K562 (cell line): ENCODE measurements around the gene CRYBG1. TPM values are rescaled to one million over a fixed set of nuclear protein-coding genes. Genes with fewer than 3 reads are reported as not detected.

Experiments used
- ATAC-seq: fragments of 200-7000 bp; cut with Tn5 transposase; 3 replicates; pipeline ENCODE4 v1.9.1; 2020; ENCODE audit warnings: moderate library complexity
- BruUV-seq: library from RNA; stranded (reverse); fragments of 400-500 nt; replicated peaks from 2 replicates; lab custom pipeline; 2021; lab: Mats Ljungman, UMichigan
- CTCF ChIA-PET: fragments of 300-600 bp; formaldehyde crosslinking; extraction: SDS; loops from one replicate; lab custom pipeline; 2021; ENCODE audit warnings: low intra/inter-chr PET ratio; lab: Yijun Ruan, JAX
- POLR2A ChIA-PET: fragments of 300-600, 350-650 bp; sonication (Branson Sonifier 250); formaldehyde crosslinking; extraction: SDS; loops from one replicate; lab custom pipeline; 2021; ENCODE audit warnings: antibody characterized with exemption, inconsistent platforms; lab: Yijun Ruan, JAX
- DNase-seq, 4 experiments: peaks; one replicate each; pipeline versions ENCODE4 v3.0.0 to v3.0.0-alpha.2; 2011 to 2018; ENCODE audit warnings: low spot score in 3 of 4, mixed read lengths in 3 of 4; ENCODE audit errors: extremely low read depth in 1 of 4
- FAIRE-seq: peaks from 2 replicates; lab custom pipeline; 2011; peaks lifted over from hg19 to GRCh38; lab: Jason Lieb, UNC
- H2AFZ ChIP-seq: 2 replicates; pipeline ENCODE4 v1.6.0; 2011; ENCODE audit warnings: low read depth, low read length, control low read depth, inconsistent platforms
- H3K27ac ChIP-seq: fragments of 200-600 bp; 3 replicates; pipeline ENCODE4 v1.8.0; 2011; ENCODE audit warnings: low read depth, mild to moderate bottlenecking, control low read depth, inconsistent platforms, low read length, moderate library complexity, mixed read lengths; ENCODE audit errors: extremely low read depth
- H3K27me3 ChIP-seq, 2 experiments: fragments of 300-600 bp in 1 of 2; 2 replicates in 1 of 2; 3 replicates in 1 of 2; pipeline versions ENCODE4 v1.6.0 to v1.8.0; 2011; ENCODE audit warnings: inconsistent platforms in 2 of 2, low read length in 2 of 2, mild to moderate bottlenecking in 1 of 2, mixed read lengths in 1 of 2, moderate library complexity in 1 of 2; ENCODE audit not compliant: control insufficient read depth in 2 of 2, insufficient read depth in 2 of 2
- H3K36me3 ChIP-seq: fragments of 300-600 bp; 3 replicates; pipeline ENCODE4 v1.8.0; 2011; ENCODE audit warnings: mild to moderate bottlenecking, low read length, inconsistent platforms; ENCODE audit not compliant: control insufficient read depth, insufficient read depth
- H3K4me1 ChIP-seq, 2 experiments: fragments of 200-600 bp in 1 of 2; replicated peaks in 1 of 2; 2 replicates in 1 of 2; 3 replicates in 1 of 2; pipeline versions ENCODE4 v1.5.1 to v1.8.0; 2011; ENCODE audit warnings: inconsistent platforms in 2 of 2, low read length in 2 of 2, mild to moderate bottlenecking in 1 of 2, mixed read lengths in 1 of 2, moderate library complexity in 1 of 2; ENCODE audit not compliant: control insufficient read depth in 2 of 2, insufficient read depth in 2 of 2
- H3K4me2 ChIP-seq: 2 replicates; pipeline ENCODE4 v1.6.1; 2011; ENCODE audit warnings: low read length, control low read depth, inconsistent platforms, mixed read lengths; ENCODE audit not compliant: insufficient read depth
- H3K4me3 ChIP-seq: fragments of 200-600 bp; sonication (generic), shearing (Covaris generic); 2 replicates; pipeline ENCODE4 v1.5.1; 2016; ENCODE audit warnings: control low read depth, inconsistent platforms
- H3K79me2 ChIP-seq: fragments of 200-600 bp; 3 replicates; pipeline ENCODE4 v1.8.0; 2011; ENCODE audit warnings: low read length, inconsistent platforms; ENCODE audit not compliant: control insufficient read depth, insufficient read depth
- H3K9ac ChIP-seq, 2 experiments: 2 replicates each; pipeline versions ENCODE4 v1.6.0 to v1.6.1; 2011; ENCODE audit warnings: low read depth in 2 of 2, low read length in 2 of 2, control low read depth in 1 of 2, inconsistent platforms in 1 of 2, mild to moderate bottlenecking in 1 of 2, mixed read lengths in 1 of 2; ENCODE audit not compliant: insufficient read depth in 1 of 2
- H3K9me1 ChIP-seq: one replicate; pipeline ENCODE4 v1.6.0; 2011; ENCODE audit warnings: inconsistent platforms, mild to moderate bottlenecking, low read length, moderate library complexity; ENCODE audit not compliant: control insufficient read depth, insufficient read depth
- H3K9me3 ChIP-seq: replicated peaks from 2 replicates; pipeline ENCODE4 v1.5.1; 2011; ENCODE audit warnings: low read depth, low read length, inconsistent platforms; ENCODE audit not compliant: control insufficient read depth, insufficient read depth
- H4K20me1 ChIP-seq: replicated peaks from 2 replicates; pipeline ENCODE4 v1.6.1; 2011; ENCODE audit warnings: low read length, inconsistent platforms, mixed read lengths; ENCODE audit not compliant: control insufficient read depth, insufficient read depth
- EGR1 ChIP-seq: fragments of 450-650 bp; conservative IDR thresholded peaks from 2 replicates; pipeline ENCODE4 v1.6.1; 2017; ENCODE audit warnings: mild to moderate bottlenecking
- ETV1 ChIP-seq: fragments of 450-650 bp; conservative IDR thresholded peaks from 2 replicates; pipeline ENCODE4 v1.6.1; 2016; ENCODE audit warnings: missing genetic modification characterization, control low read depth, low read depth, missing compliant biosample characterization
- NFXL1 ChIP-seq: fragments of 450-650 bp; formaldehyde crosslinking; IDR thresholded peaks from 2 replicates; pipeline ENCODE4 v1.4.0; 2021; ENCODE audit warnings: mild to moderate bottlenecking
- NR2C2 ChIP-seq, 2 experiments: fragments of 200-800 bp in 1 of 2; sonication (Bioruptor generic) in 1 of 2; sonication (generic) in 1 of 2; formaldehyde crosslinking in 1 of 2; IDR thresholded peaks; 2 replicates each; pipeline versions ENCODE4 v1.6.1 to v1.8.0; 2016 to 2022; ENCODE audit warnings: mild to moderate bottlenecking in 1 of 2, missing compliant biosample characterization in 1 of 2, missing genetic modification characterization in 1 of 2, missing genetic modification reagents in 1 of 2
- POLR3A ChIP-seq: IDR thresholded peaks from 2 replicates; pipeline ENCODE4 v1.6.1; 2011; ENCODE audit warnings: borderline replicate concordance, mild to moderate bottlenecking, moderate library complexity; ENCODE audit not compliant: insufficient read length, insufficient read depth; ENCODE audit errors: extremely low read depth
- SP1 ChIP-seq: sonication (generic); formaldehyde crosslinking; IDR thresholded peaks from 2 replicates; pipeline ENCODE4 v1.8.1; 2022; ENCODE audit warnings: mild to moderate bottlenecking, missing genetic modification reagents
- STAT5A ChIP-seq: IDR thresholded peaks from 2 replicates; pipeline ENCODE4 v1.6.1; 2012; ENCODE audit warnings: low read length, inconsistent platforms, borderline replicate concordance
- TCF7L2 ChIP-seq: fragments of 150-350 bp; IDR thresholded peaks from 2 replicates; pipeline ENCODE4 v1.6.1; 2016; ENCODE audit warnings: low read depth, mild to moderate bottlenecking, low read length, moderate library complexity
- TEAD1 ChIP-seq, 2 experiments: fragments of 450-650 bp in 1 of 2; sonication (generic) in 1 of 2; formaldehyde crosslinking; IDR thresholded peaks; 2 replicates each; pipeline versions ENCODE4 v1.4.0 to v1.8.0; 2020 to 2022; ENCODE audit warnings: mild to moderate bottlenecking in 2 of 2, missing genetic modification reagents in 1 of 2
- XRCC5 ChIP-seq: fragments of 200-400 bp; formaldehyde crosslinking; IDR thresholded peaks from 2 replicates; pipeline ENCODE4 v1.6.1; 2017; ENCODE audit warnings: low read depth, mild to moderate bottlenecking, low read length
- ZFP1 ChIP-seq: fragments of 450-650 bp; formaldehyde crosslinking; IDR thresholded peaks from 2 replicates; pipeline ENCODE4 v1.4.0; 2020; ENCODE audit warnings: mild to moderate bottlenecking, mixed read lengths
- ZNF146 ChIP-seq: IDR thresholded peaks from one replicate; pipeline ENCODE4 v1.6.1; 2018; ENCODE audit warnings: missing compliant biosample characterization; ENCODE audit not compliant: unreplicated experiment
- ZNF197 ChIP-seq: fragments of 200-800 bp; sonication (Bioruptor generic); IDR thresholded peaks from 2 replicates; pipeline ENCODE4 v1.6.1; 2016; ENCODE audit warnings: low read depth, missing genetic modification characterization, missing compliant biosample characterization
- ZNF253 ChIP-seq: fragments of 250-450 bp; sonication (Bioruptor Pico); conservative IDR thresholded peaks from 2 replicates; pipeline ENCODE4 v1.6.1; 2021; ENCODE audit warnings: mild to moderate bottlenecking
- ZNF282 ChIP-seq: sonication (generic); formaldehyde crosslinking; IDR thresholded peaks from 2 replicates; pipeline ENCODE4 v1.8.1; 2023; ENCODE audit warnings: missing genetic modification reagents
- ZNF384 ChIP-seq: IDR thresholded peaks from 2 replicates; pipeline ENCODE4 v1.6.1; 2012; ENCODE audit warnings: low read depth, low read length, improper control_type of control experiment
- ZNF717 ChIP-seq: fragments of 250-450 bp; sonication (Bioruptor Pico); IDR thresholded peaks from 2 replicates; pipeline ENCODE4 v1.5.0; 2021
- ZSCAN32 ChIP-seq: fragments of 450-650 bp; formaldehyde crosslinking; IDR thresholded peaks from 2 replicates; pipeline ENCODE4 v1.4.0; 2020; ENCODE audit warnings: mild to moderate bottlenecking, moderate library complexity
- whole genome bisulfite sequencing: fragments of 100-300 bp; shearing (Covaris generic); methylation state at CpG from one replicate; pipeline ENCODE4 v1.1.6; 2016; ENCODE audit warnings: low coverage, mixed read lengths; ENCODE audit not compliant: insufficient coverage; ENCODE audit errors: missing lambda C conversion rate; 5-methylcytosine and 5-hydroxymethylcytosine counted together
- in situ Hi-C: fragments of 300-500 bp; cut with MboI; formaldehyde crosslinking; loops from 4 replicates; pipeline ENCODE4 v1.15.0; 2018; ENCODE audit warnings: inconsistent platforms, mixed read lengths
- intact Hi-C: fragments of 100-400 bp; cut with micrococcal nuclease; formaldehyde crosslinking; loops from 2 replicates; pipeline ENCODE4 v1.14.2; 2022
- polyA plus RNA-seq, 8 experiments: library from polyadenylated mRNA; depleted of rRNA in 4 of 8; stranded (reverse) in 5 of 8; unstranded in 3 of 8; fragments of >200 nt; fragmentation: Nextera tagmentation in 2 of 8; fragmentation: Illumina TruSeq in 1 of 8; extraction: Ambion mirVana in 2 of 8; extraction: Trizol in 1 of 8; gene quantifications; 2 replicates each; pipeline versions ENCODE4 v1.2.1 to v1.2.3, GENCODE V29; 2011 to 2014; ENCODE audit warnings: inconsistent platforms in 1 of 8, missing spikeins in 1 of 8
- total RNA-seq, 7 experiments: library from RNA; depleted of rRNA in 6 of 7; stranded (reverse); fragments of >200 nt in 6 of 7; fragmentation: Illumina TruSeq in 2 of 7; extraction: Trizol in 2 of 7; gene quantifications; 2 replicates each; pipeline versions ENCODE4 v1.2.1 to v1.2.3, GENCODE V29; 2011 to 2021; ENCODE audit warnings: low replicate concordance in 1 of 7
- TF ChIP-seq, protein P1 (sequence below): fragments of 150-350 bp; IDR thresholded peaks from 2 replicates; pipeline ENCODE4 v1.6.1; 2014; ENCODE audit warnings: low read depth, mild to moderate bottlenecking, low read length, borderline replicate concordance
- TF ChIP-seq, protein P2 (sequence below): sonication (generic); formaldehyde crosslinking; IDR thresholded peaks from 2 replicates; pipeline ENCODE4 v1.5.0; 2020; ENCODE audit warnings: missing genetic modification reagents

Gene CRYBG1
- total and polyA plus RNA-seq, 9 of the 15 experiments (the other 6 are each of a cell fraction or from before 2014, with no cell fraction given), result 0.07 to 0.47 (median 0.11) TPM

DNA sequence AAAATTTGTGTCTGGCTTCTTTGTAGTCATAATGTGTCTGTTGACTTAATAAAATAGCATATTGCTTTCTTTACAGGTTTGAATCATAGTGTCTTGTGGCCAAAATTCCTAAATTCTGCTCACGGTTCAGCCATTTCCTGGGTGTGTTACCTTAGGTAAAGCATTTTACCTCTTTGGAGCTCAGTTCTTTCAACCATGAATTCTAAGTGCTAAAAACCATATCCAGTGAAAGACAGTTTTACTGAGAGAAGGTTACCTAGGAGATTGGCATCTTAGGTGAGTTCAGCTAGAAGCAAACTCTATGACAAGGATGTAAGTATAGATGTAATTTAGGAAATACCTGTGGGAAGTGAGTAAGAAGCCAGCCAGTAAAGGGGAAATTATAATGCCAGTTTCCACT lies 20.7 kb downstream of the CRYBG1 start (continued):
- no peak for TF ChIP-seq ZFP1
- TF ChIP-seq, protein P1, sequence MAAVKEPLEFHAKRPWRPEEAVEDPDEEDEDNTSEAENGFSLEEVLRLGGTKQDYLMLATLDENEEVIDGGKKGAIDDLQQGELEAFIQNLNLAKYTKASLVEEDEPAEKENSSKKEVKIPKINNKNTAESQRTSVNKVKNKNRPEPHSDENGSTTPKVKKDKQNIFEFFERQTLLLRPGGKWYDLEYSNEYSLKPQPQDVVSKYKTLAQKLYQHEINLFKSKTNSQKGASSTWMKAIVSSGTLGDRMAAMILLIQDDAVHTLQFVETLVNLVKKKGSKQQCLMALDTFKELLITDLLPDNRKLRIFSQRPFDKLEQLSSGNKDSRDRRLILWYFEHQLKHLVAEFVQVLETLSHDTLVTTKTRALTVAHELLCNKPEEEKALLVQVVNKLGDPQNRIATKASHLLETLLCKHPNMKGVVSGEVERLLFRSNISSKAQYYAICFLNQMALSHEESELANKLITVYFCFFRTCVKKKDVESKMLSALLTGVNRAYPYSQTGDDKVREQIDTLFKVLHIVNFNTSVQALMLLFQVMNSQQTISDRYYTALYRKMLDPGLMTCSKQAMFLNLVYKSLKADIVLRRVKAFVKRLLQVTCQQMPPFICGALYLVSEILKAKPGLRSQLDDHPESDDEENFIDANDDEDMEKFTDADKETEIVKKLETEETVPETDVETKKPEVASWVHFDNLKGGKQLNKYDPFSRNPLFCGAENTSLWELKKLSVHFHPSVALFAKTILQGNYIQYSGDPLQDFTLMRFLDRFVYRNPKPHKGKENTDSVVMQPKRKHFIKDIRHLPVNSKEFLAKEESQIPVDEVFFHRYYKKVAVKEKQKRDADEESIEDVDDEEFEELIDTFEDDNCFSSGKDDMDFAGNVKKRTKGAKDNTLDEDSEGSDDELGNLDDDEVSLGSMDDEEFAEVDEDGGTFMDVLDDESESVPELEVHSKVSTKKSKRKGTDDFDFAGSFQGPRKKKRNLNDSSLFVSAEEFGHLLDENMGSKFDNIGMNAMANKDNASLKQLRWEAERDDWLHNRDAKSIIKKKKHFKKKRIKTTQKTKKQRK, result no peak
- TF ChIP-seq NFXL1 (CRISPR knock-in tag), result no peak
- TF ChIP-seq XRCC5, result no peak
- no peak for TF ChIP-seq ZNF384
- TF ChIP-seq ZNF197 (CRISPR knock-in tag), result no peak
- TF ChIP-seq, all 486 proteins: peak for 0

DNA sequence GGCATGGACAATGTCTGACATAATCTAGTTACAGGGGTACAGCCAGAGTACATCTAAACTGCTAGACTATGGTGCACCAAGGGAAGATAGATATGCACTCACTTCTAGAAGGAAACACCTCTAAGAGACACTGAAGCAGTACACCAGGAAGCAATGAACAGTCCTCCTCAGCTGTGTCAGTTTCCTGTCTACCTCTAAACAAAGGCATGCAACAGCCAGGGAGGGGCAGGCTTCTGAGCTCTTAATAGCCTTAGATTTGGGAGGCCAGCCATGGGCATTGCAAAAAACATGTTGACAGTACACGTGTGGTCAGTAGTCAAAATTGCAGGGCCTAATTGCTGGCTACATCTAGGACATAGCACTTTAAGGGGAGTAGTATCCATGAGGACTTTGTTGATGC lies 21.4 kb downstream of the CRYBG1 start:
- FAIRE-seq (no peak), DNase-seq (no peak), ATAC-seq (no peak)
- intact Hi-C loops, result no loop called here
- WGBS, result 0% methylated on average over 1 of the region's 1 CpG
- in situ Hi-C loops, result no loop called here
- no peaks in the 10 kb centered on the region for H3K9me3 ChIP-seq
- H4K20me1 ChIP-seq, result no peaks in the 10 kb centered on the region
- H3K27ac ChIP-seq, result no peak overlapping the region
- H3K79me2 ChIP-seq, result no peaks in the 10 kb centered on the region
- no peaks in the 10 kb centered on the region for H3K36me3 ChIP-seq
- no peak overlapping the region for H3K4me3 ChIP-seq
- no peak overlapping the region for H3K4me2 ChIP-seq
- no peaks in the 10 kb centered on the region for H3K4me1 ChIP-seq
- ChIA-PET POLR2A (no interaction called here), CTCF (no interaction called here)
- H2AFZ ChIP-seq, result no peak overlapping the region
- no TSS peak for BruUV-seq
- H3K27me3 ChIP-seq, result peaks cover 4 to 8% of the 10 kb centered on the region in 2 experiments; a peak in 4 of 5 replicates
- no peak overlapping the region for H3K9ac ChIP-seq
- H3K9me1 ChIP-seq, result no peaks in the 10 kb centered on the region
- TF ChIP-seq TCF7L2 (no peak), STAT5A (no peak), POLR3A (no peak), ZNF717 (no peak), ZFP1 (no peak), ZNF253 (CRISPR knock-in tag) (no peak), TEAD1 (CRISPR knock-in tag; IDR thresholded peaks at IDR 0.05) (no peak), ZSCAN32 (CRISPR knock-in tag) (no peak), ZNF282 (CRISPR knock-in tag) (no peak), ZNF146 (no peak), SP1 (CRISPR knock-in tag) (no peak), EGR1 (no peak), NR2C2 (CRISPR knock-in tag; IDR thresholded peaks at IDR 0.05) (no peak), NR2C2 (tag; IDR thresholded peaks at IDR 0.05) (no peak), ETV1 (tag) (no peak)
- TF ChIP-seq, protein P2, sequence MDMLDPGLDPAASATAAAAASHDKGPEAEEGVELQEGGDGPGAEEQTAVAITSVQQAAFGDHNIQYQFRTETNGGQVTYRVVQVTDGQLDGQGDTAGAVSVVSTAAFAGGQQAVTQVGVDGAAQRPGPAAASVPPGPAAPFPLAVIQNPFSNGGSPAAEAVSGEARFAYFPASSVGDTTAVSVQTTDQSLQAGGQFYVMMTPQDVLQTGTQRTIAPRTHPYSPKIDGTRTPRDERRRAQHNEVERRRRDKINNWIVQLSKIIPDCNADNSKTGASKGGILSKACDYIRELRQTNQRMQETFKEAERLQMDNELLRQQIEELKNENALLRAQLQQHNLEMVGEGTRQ (CRISPR knock-in tag), result no peak
